Femur (tissue), 1 donor: Measurements from ENCODE around the gene MED16.
A peak's percentile ranks its signal among the peaks of the same experiment; 100 is the strongest.
"Not testable (repeated sequence)": the region's sequence is repeated elsewhere in the genome, so short reads cannot be mapped to it uniquely, and the experiment has no call there.

ENCODE experiments used
- DNase-seq: peaks from one replicate; pipeline ENCODE4 v3.0.0-alpha.2; 2017

The MED16 gene

GRCh38 chr19:870963-871401 is 22.0 kb downstream of the MED16 start:
- DNase-seq: peak; percentile 76

- DNase-seq: no peak
Observed at GRCh38 chr19:870314-870713, 22.7 kb downstream of the MED16 start.

- DNase-seq: peak; percentile 79
Observed at GRCh38 chr19:869245-870177, 23.5 kb downstream of the MED16 start.

GRCh38 chr19:868458-869244 is 24.3 kb downstream of the MED16 start:
- no peak for DNase-seq

- DNase-seq: no peak
Observed at GRCh38 chr19:867855-868457, 25.0 kb downstream of the MED16 start.

- no peak for DNase-seq
Observed at GRCh38 chr19:867301-867793, 25.6 kb downstream of the MED16 start.

- DNase-seq: no peak
Observed at GRCh38 chr19:866769-867300, 26.2 kb downstream of the MED16 start.

GRCh38 chr19:863315-863620 is 29.7 kb downstream of the MED16 start:
- DNase-seq: no peak

- peak; percentile 79 for DNase-seq
Observed at GRCh38 chr19:862581-863314, 30.2 kb downstream of the MED16 start.

- peak; percentile 68 for DNase-seq
Observed at GRCh38 chr19:861756-862580, 31.0 kb downstream of the MED16 start.

- DNase-seq: no peak
Observed at GRCh38 chr19:861141-861755, 31.7 kb downstream of the MED16 start.

- no peak for DNase-seq
Observed at GRCh38 chr19:858868-859843, 33.8 kb downstream of the MED16 start, which contains the start of gene CFD. CFD (plus strand) TSS chr19:859664; CDS start chr19:859690, 26 bp downstream.

GRCh38 chr19:858284-858683 is 34.7 kb downstream of the MED16 start:
- no peak for DNase-seq

GRCh38 chr19:855566-856120 is 37.3 kb downstream of the MED16 start:
- no peak for DNase-seq

- no peak for DNase-seq
Observed at GRCh38 chr19:855142-855541, 37.8 kb downstream of the MED16 start.

- DNase-seq: no peak
Observed at GRCh38 chr19:854549-854948, 38.4 kb downstream of the MED16 start.

- DNase-seq: not testable (repeated sequence)
Observed at GRCh38 chr19:853614-854220, 39.3 kb downstream of the MED16 start.

- no peak for DNase-seq
Observed at GRCh38 chr19:853014-853585, 39.9 kb downstream of the MED16 start.
